ENCODE results near the gene RPAIN.
A peak's percentile ranks its signal among the peaks of the same experiment; 100 is the strongest.
"Not testable (repeated sequence)": the region's sequence is repeated elsewhere in the genome, so short reads cannot be mapped to it uniquely, and the experiment has no call there.

Gene RPAIN

GRCh38 chr17:5430413-5430999 is 10.5 kb downstream of the RPAIN start:
- no peak for DNase-seq

DNA sequence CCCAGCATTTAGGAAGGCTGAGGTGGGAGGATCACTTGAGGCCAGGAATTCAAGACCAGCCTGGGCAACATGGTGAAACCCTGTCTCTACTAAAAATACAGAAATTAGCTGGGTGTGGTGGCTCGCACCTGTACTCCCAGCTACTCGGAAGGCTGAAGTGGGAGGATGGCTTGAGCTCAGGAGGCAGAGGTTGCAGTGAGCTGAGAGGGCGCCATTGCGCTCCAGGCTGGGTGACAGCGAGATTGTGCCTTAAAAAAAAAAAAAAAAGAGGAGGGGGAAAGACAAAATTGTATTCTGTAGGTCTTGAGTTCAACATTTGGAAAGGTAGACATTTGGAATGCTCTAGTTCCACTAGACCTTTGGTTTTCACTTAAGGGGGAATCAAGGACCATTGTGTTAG is 11.3 kb downstream of the RPAIN start:
- not testable (repeated sequence) for DNase-seq

DNA sequence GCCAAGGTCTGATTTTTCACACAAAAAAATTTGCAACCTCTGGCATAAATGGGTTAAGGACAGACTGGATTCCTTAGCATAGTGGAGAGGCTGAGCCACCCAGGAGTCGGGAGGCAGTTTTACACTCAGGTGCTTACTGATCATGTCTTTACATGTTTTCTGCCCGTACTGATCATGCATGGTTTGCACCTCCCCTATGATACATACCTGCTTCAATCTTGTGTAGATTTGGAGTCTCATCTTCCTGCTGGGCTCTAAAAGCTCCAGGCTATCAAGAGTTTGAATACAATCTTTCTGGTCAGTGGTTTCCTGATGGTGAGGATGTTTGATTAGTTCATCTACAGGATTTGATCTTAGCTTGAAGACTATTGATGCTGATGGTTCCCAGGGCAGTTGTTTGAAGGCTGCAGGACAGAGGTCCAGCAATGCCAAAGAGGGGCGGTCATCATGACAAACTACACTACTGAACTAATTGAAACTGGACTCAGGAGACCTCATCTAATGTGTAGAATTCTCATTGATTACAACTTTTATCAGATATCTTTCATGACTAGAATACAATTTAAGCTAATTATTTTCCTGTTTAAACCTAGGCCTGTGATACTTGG is 12.1 kb downstream of the RPAIN start:
- DNase-seq = no peak

- DNase-seq = no peak
Measured at GRCh38 chr17:5434984-5435383, 15.0 kb downstream of the RPAIN start.

- DNase-seq = not testable (repeated sequence)
Measured at GRCh38 chr17:5435781-5436315, 15.9 kb downstream of the RPAIN start.

GRCh38 chr17:5437721-5438317 is 17.8 kb downstream of the RPAIN start:
- DNase-seq = no peak

DNA sequence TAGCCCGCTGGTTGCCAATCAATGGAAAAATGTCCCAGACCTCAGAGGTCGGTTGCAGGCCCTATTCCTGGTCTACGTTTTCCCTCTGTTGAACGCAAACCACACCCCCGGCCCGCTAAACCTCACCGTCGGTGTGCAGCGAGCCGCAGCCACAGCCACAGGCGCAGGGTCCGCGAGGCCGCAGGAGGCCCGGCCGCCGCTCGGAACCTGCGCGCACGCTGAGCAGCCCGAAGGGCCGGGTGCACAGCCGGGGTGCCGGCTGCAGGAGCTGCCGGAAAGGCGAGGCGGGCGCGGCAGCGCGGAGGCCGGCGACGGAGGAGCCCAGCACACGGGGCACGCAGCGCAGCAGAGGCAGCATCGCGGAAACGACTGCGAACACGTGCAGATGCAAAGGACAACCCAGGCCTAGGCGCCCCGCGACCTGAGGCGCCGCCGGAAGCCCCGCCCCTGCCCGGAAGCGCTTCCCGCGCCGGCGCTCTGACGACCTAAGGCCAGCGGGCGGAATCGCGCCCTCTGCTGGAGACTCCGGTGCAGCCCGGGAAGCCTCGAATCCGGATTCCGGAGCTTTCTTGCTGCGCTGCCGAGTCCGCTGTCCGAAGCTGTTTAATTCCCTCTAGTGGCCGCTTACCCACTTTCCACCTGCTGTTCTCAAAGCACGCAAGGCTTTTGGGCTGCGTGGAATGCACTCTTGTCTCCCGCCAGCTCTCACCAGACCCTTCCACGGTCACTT is 18.9 kb downstream of the RPAIN start, which contains the start of gene C1QBP:
Gene C1QBP, minus strand, starts transcription at position 440 of the 730 bp plus-strand sequence. Its CDS starts 82 bp downstream, at position 358.
- peak; percentile 88 for DNase-seq

- no peak for DNase-seq
Measured at GRCh38 chr17:5439446-5439764, 19.4 kb downstream of the RPAIN start.

DNA sequence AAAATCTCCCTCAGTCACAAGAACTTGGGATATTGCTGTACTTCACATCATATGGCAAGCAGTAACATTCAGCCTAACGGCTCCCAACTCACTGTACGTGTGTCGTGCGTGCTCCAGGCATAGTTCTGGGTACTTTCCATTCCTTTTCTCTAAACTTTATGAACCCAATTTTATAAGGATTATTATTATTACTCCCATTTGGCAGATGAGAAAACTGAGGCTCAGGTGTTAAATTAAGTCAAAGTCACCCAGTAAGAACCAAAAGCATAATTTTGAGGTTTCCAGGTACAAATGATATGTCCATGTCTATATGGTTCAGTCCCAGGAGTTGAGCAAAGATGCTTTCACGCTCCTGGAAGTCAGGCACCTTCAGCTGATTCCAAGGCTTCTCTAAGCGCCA is 23.7 kb downstream of the RPAIN start:
- no peak for DNase-seq

- no peak for DNase-seq
Measured at GRCh38 chr17:5444209-5444608, 24.2 kb downstream of the RPAIN start.

- no peak for DNase-seq
Measured at GRCh38 chr17:5446786-5447185, 26.8 kb downstream of the RPAIN start.

DNA sequence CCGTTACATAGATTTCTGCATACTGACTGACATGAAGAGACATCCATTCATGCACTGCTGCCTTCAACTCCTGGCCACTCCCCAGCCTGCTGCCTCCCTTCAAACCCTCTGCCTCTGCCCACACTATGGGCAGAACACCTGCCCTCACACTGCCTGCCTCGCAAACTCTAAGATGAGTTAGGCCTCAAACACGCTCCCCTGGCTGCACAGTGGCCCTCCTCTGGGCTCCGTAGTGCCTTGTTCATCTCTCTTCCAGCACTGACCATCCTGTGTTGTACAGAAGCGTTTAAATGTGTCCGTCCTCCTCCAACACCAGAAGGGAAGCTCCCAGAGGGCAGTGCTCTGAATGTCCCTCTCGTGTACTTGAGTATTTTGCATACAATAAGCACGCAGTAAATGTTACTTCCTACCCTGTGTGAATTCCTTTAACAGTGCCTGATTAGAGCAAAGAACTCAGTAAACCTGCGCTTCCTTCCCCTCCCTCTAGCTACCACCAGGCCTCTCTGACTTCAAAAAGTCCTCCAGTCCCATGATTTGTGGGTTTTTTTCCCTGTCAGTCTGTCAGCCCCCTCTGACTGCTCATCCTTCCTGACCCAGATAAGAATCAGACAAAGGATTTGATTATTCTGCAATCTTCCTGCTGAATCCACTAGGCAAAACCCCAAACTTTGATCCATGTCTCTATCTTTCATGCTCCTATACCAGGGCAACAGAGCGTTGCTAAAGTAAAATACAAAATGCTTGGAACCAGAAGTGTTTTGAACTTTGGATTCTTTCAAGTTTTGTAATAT is 44.9 kb downstream of the RPAIN start:
- no peak for DNase-seq

- no peak for DNase-seq
Measured at GRCh38 chr17:5466295-5466694, 46.3 kb downstream of the RPAIN start.

DNA sequence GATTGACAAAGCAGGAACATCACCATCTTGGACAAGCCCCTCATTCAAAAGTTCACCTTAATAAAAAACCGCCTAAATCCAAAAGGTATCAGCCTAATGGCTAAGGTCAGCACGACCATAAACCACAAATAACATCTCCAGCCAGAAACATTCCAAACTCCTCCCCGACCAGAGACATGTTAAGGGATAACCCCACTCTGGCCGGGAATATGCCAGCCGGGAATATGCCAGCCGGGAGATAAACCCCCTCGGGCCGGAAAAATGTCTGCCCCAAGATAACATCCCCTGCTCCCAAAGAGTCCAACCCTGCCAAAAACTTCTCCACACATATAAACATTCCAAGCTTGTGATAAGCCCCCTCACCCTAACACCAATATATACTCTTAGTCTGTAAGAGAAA is 47.4 kb downstream of the RPAIN start:
- DNase-seq = no peak

DNA sequence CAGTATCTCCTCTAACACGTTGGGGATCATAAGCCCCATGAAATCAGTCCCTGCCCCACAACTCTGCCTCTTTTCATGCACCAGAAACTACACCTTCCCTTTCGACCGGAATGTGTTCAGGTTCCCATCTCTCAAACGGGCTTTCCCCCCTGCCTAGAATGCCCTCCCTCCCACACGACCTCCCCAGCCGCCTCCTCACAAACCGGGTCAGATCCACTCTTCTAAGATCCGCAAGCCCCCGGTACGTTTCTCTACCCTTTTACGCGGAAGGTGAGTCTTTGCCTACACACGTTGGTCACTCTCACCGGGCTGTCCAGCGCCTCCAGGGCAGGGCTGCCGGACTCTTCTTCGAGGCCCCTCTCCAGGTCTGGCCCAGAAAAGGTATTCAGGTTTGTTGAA is 48.1 kb downstream of the RPAIN start:
- no peak for DNase-seq

DNA sequence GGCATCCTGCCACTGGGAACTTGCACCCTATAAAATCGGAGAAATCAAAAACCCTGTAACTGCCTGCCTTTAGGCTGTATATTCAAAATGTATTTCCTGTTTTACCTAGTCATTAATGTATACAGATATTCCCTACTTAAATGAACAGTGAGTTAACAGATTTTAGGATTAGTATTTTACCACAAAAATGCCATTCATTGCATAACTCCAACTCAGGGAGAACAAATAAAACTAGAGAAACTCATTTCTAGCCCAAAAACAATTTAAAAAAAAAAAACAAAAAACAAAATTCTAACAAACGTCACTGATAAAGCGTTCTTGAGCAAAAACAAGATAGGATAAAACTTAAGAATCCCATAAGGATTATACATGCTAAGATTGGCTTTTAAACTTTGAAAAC is 52.5 kb downstream of the RPAIN start:
- DNase-seq = no peak

GRCh38 chr17:5473906-5474305 is 53.9 kb downstream of the RPAIN start:
- DNase-seq = no peak

DNA sequence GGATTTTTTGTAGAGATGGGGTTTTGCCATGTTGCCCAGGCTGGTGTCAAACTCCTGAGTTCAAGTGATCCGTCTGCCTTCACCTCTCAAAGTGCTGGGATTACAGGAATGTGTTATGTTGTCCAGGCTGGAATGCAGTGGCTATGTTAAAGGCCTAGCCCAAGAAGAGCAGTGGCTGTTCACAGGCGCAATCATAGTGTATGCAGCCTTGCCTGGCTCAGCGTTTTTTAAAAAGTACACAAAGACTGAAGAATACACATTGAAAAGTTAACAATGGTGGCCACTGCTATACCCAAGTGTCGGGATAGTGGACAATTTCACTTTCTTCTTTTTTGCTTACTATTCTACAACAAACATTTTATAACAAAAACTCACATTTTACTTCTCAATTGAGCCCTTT is 59.0 kb downstream of the RPAIN start:
- no peak for DNase-seq

DNA sequence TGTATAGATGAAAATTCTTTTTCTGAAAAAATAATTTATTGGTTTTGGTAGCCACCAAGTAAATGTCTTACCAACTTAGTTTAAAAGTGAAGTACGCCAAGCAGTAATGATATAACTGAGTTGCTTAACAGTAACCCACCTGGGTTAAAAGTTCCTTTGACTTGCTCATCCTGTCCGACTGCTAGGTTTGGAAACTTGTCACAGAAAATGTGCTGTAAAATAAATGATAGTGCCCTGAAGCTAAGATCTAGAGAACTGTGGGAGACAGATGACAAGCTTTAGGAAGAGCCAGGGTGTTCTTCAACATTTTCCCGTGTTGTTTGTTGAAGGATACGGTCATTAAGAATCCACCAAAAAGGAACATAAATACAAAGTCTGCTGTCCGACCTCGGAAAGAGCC is 61.0 kb downstream of the RPAIN start:
- DNase-seq = no peak

DNA sequence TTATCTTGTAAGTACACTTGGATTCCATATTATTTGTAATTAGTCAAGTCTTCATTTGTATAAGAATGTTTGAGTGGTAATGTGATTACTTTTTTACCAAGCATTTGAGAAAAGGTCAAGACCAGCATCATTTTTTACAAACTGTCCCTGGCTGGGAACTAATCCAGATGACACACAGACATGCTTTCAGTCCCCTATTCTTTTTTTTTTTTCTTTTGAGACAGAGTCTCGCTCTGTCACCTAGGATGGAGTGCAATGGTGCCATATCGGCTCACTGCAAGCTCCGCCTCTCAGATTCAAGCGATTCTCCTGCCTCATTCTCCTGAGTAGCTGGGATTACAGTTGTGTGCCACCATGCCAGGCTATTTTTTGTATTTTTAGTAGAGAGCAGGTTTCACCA is 61.5 kb downstream of the RPAIN start:
- DNase-seq = no peak

All from effector CD8-positive, alpha-beta T cell (primary cell).